BLaER1 treated with 17β-estradiol and CSF1 and Interleukin-3, amounts not matched to agents 10 nM and 100 nM (cell line): ENCODE results near the gene PRKCB.

Experiments used
- H3K27ac ChIP-seq, 11 experiments: shearing (Covaris generic); formaldehyde crosslinking; 2 replicates each; pipeline ENCODE4 v1.8.1; 2022
- H3K27me3 ChIP-seq, 11 experiments: shearing (Covaris generic); formaldehyde crosslinking; 2 replicates each; pipeline ENCODE4 v1.8.1; 2022
- H3K36me3 ChIP-seq, 11 experiments: shearing (Covaris generic); formaldehyde crosslinking; 2 replicates each; pipeline ENCODE4 v1.8.1; 2022
- H3K4me1 ChIP-seq, 10 experiments: shearing (Covaris generic); formaldehyde crosslinking; 2 replicates each; pipeline ENCODE4 v1.8.1; 2022
- H3K4me2 ChIP-seq, 11 experiments: shearing (Covaris generic); formaldehyde crosslinking; 2 replicates each; pipeline ENCODE4 v1.8.1; 2022
- H3K4me3 ChIP-seq, 10 experiments: shearing (Covaris generic); formaldehyde crosslinking; 2 replicates each; pipeline ENCODE4 v1.8.1; 2022
- H3K9ac ChIP-seq, 11 experiments: shearing (Covaris generic); formaldehyde crosslinking; 2 replicates each; pipeline ENCODE4 v1.8.1; 2022
- H3K9me3 ChIP-seq, 11 experiments: shearing (Covaris generic); formaldehyde crosslinking; replicated peaks in 1 of 11; 2 replicates each; pipeline ENCODE4 v1.8.1; 2022
- H4K20me1 ChIP-seq, 11 experiments: shearing (Covaris generic); formaldehyde crosslinking; 2 replicates each; pipeline ENCODE4 v1.8.1; 2022
- Cebpa-rat ChIP-seq, 11 experiments: shearing (Covaris generic); IDR thresholded peaks; 2 replicates each; pipeline ENCODE4 v1.8.1; 2022

Gene PRKCB

DNA sequence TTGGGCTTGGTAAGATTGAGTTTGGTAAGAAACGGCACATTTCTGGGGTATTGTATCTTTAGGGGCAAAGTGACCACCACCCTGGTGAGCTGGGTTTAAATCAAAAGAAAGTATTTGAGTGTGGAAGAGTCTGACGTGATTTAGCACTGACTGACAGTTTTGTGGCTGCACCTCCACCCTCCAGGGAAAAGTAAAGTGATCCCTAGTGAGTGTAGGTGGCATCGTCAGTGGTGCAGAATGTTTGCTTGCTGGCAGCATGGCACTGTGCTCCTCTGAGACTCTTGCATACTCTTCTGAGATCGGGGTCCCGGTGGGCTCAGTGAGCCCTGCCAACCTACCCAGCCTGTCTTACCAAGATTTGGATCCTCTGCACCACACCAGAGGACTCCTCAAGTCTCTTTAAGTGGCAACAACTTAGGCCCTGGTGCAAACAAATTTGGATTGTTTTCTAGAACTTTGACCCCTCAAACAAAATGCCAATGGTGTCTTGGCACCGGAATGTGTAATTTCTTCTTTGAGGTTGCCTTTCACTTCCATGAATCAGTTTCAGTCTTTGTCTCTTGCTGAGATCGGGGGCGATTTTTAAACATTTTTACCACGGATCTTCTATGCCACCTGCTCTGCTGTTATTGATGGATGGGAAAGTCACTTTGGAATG lies 2.8 kb downstream of the PRKCB start:
- no peaks in the 10 kb centered on the region for H3K9me3 ChIP-seq
- H3K27ac ChIP-seq = no peak overlapping the region
- H3K9ac ChIP-seq = peak overlapping the region in 4 of 11 experiments; percentile 84 to 89 (median 86); a peak in 4 of 22 replicates
- H3K27me3 ChIP-seq = peaks cover 0 to 44% (median 37%) of the 10 kb centered on the region in 11 experiments; a peak in 19 of 22 replicates
- peaks cover 38 to 71% (median 51%) of the 10 kb centered on the region in 10 experiments for H3K4me1 ChIP-seq
- H3K4me3 ChIP-seq = peak overlapping the region in 8 of 10 experiments; percentile 73 to 98 (median 92); a peak in 13 of 20 replicates
- H4K20me1 ChIP-seq = peaks cover 8 to 65% (median 30%) of the 10 kb centered on the region in 11 experiments; a peak in 17 of 22 replicates
- H3K4me2 ChIP-seq = peak overlapping the region; percentile 92 to 99 (median 95)
- TF ChIP-seq Cebpa-rat (IDR thresholded peaks at IDR 0.05) = no peak
- peaks cover 0 to 47% (median 18%) of the 10 kb centered on the region in 11 experiments; a peak in 13 of 22 replicates for H3K36me3 ChIP-seq

DNA sequence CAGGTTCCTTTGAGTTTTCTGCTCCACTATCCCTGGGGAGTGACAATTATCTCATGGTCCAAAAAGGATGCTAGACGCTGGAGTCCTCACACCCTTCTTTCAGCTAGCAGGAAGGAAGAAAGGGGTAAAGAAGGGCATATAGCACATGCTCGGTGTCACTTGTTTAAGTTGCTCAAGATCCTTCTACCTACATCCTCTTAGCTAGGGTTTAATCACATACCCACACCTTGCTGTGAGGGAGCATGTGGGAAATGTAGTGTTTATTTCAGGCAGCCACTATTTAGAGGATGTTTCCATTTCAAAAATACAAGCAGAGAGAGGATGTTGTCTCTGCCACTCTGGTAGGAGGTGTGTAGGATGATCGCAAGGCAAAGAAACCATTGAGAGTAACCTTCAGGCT lies 4.5 kb downstream of the PRKCB start:
- peaks cover 8 to 79% (median 30%) of the 10 kb centered on the region in 11 experiments; a peak in 17 of 22 replicates for H4K20me1 ChIP-seq
- no peak overlapping the region for H3K9ac ChIP-seq
- peak overlapping the region in 5 of 11 experiments; percentile 4 to 98 (median 92); a peak in 6 of 22 replicates for H3K4me2 ChIP-seq
- peaks cover 27 to 60% (median 35%) of the 10 kb centered on the region in 10 experiments for H3K4me1 ChIP-seq
- no peak overlapping the region for H3K4me3 ChIP-seq
- TF ChIP-seq Cebpa-rat (IDR thresholded peaks at IDR 0.05) = no peak
- no peak overlapping the region for H3K27ac ChIP-seq
- peaks cover 0 to 37% (median 30%) of the 10 kb centered on the region in 11 experiments; a peak in 18 of 22 replicates for H3K27me3 ChIP-seq
- no peaks in the 10 kb centered on the region for H3K9me3 ChIP-seq
- peaks cover 0 to 64% (median 24%) of the 10 kb centered on the region in 11 experiments; a peak in 13 of 22 replicates for H3K36me3 ChIP-seq

DNA sequence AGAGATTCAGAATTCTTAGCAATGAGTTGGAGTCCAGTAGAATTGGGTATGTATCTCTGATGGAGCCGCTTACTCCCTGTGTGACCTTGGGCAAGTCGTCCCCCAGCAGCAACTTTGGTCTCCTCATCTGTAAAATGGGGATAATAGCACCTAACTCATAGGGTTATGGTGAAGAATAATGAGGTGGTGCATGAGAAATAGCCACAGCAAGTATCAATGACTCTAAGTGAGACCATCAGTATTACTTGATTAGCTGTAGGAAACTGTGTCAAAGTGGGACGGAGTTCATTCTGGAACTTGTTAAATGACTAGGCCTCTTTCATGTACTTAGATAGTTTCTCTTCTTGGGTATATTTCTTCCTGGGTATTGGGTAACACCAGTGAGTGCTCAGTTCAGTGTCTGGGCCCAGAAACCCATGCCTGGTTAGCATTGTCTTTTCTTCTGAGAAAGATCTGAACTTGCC lies 6.4 kb downstream of the PRKCB start:
- Histone ChIP-seq H3K4me3 (no peak overlapping the region), H3K4me2 (peak overlapping the region in 4 of 11 experiments; percentile 21 to 46 (median 38); a peak in 8 of 22 replicates), H3K27me3 (peaks cover 0 to 22% (median 14%) of the 10 kb centered on the region in 11 experiments; a peak in 17 of 22 replicates), H3K9me3 (no peaks in the 10 kb centered on the region), H3K36me3 (peaks cover 0 to 77% (median 24%) of the 10 kb centered on the region in 11 experiments; a peak in 14 of 22 replicates), H3K4me1 (peaks cover 17 to 75% (median 27%) of the 10 kb centered on the region in 10 experiments), H4K20me1 (peaks cover 8 to 85% (median 28%) of the 10 kb centered on the region in 11 experiments; a peak in 17 of 22 replicates), H3K9ac (no peak overlapping the region), H3K27ac (no peak overlapping the region)
- TF ChIP-seq Cebpa-rat (IDR thresholded peaks at IDR 0.05) = no peak

DNA sequence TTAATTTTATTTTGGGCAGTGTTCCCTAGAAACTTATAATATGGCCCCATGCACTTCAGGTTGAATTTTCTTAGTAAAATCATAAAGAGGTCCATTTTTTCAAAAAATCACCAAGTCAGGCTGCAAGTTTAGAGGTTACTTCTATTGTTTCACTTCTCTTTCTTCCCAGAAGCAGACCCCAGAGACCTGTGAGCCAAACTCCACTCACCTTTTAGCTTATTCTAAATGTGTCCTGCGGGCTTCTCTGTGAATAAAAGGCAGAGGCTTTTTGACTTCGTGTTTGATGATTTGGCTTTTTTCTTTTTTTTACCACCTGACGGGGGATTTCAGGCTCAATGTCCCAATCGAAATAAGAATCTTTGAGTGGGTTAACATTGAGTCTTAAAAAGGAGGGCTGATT lies 7.4 kb downstream of the PRKCB start:
- peaks cover 0 to 6% (median 0%) of the 10 kb centered on the region in 11 experiments; a peak in 2 of 22 replicates for H3K9me3 ChIP-seq
- H3K4me2 ChIP-seq = no peak overlapping the region
- no peak overlapping the region for H3K4me3 ChIP-seq
- peaks cover 8 to 75% (median 23%) of the 10 kb centered on the region in 10 experiments for H3K4me1 ChIP-seq
- peaks cover 0 to 80% (median 18%) of the 10 kb centered on the region in 11 experiments; a peak in 14 of 22 replicates for H4K20me1 ChIP-seq
- H3K9ac ChIP-seq = no peak overlapping the region
- peaks cover 0 to 12% (median 5%) of the 10 kb centered on the region in 11 experiments; a peak in 14 of 22 replicates for H3K27me3 ChIP-seq
- H3K36me3 ChIP-seq = peaks cover 0 to 80% (median 24%) of the 10 kb centered on the region in 11 experiments; a peak in 14 of 22 replicates
- TF ChIP-seq Cebpa-rat (IDR thresholded peaks at IDR 0.05) = no peak
- H3K27ac ChIP-seq = no peak overlapping the region

DNA sequence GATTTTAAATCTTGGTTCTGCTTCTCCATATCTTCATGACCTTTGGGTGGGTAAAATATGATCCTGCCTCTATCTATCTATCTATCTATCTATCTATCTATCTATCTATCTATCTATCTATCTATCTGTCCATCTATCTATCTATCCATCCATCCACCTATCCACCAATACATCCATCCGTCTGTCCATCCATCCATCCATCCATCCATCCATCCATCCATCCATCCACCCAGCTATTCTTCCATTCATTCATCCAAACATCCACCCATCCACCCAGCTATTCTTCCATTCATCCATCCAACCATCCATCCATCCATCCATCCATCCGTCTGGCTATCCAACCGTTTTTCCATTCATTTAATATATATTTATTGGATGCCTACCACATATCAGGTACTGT lies 11.5 kb downstream of the PRKCB start:
- peaks cover 0 to 67% (median 19%) of the 10 kb centered on the region in 10 experiments; a peak in 18 of 20 replicates for H3K4me1 ChIP-seq

DNA sequence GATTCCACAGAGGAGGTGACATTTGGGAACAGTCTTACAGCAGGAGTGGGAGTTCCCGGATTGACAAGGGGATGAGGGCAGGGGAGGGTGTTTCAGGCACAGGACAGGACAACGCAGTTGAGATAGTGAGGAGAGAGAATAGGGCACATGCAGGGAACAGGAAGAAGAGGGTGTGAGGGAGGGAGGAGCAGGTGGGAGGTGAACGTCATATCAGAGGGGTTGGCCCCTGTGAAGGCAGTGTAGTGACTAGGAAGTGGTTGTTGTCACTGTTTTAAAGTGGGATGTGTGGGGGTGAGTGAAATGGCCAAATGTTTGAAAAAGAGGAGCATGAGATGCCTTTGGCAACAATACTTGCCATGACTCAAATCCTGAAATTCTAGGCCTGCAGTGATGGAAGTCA lies 12.2 kb downstream of the PRKCB start:
- peaks cover 21 to 52% (median 29%) of the 10 kb centered on the region in 11 experiments for H3K9me3 ChIP-seq
- peaks cover 4 to 67% (median 24%) of the 10 kb centered on the region in 10 experiments for H3K4me1 ChIP-seq
- H3K27ac ChIP-seq = no peak overlapping the region
- no peak overlapping the region for H3K9ac ChIP-seq
- H3K4me2 ChIP-seq = peak overlapping the region in 10 of 11 experiments; percentile 1 to 59 (median 48); a peak in 17 of 22 replicates
- no peak overlapping the region for H3K4me3 ChIP-seq
- no peak for TF ChIP-seq Cebpa-rat (IDR thresholded peaks at IDR 0.05)
- H4K20me1 ChIP-seq = peaks cover 0 to 45% (median 0%) of the 10 kb centered on the region in 11 experiments; a peak in 3 of 22 replicates
- no peaks in the 10 kb centered on the region for H3K27me3 ChIP-seq
- peaks cover 0 to 79% (median 36%) of the 10 kb centered on the region in 11 experiments; a peak in 15 of 22 replicates for H3K36me3 ChIP-seq

More for the DNA sequence above, 11.5 kb downstream of the PRKCB start:
- Histone ChIP-seq H3K27me3 (no peaks in the 10 kb centered on the region), H3K36me3 (peaks cover 0 to 76% (median 31%) of the 10 kb centered on the region in 11 experiments; a peak in 15 of 22 replicates), H3K27ac (no peak overlapping the region), H3K9me3 (peaks cover 14 to 46% (median 22%) of the 10 kb centered on the region in 11 experiments), H4K20me1 (peaks cover 0 to 52% (median 0%) of the 10 kb centered on the region in 11 experiments; a peak in 3 of 22 replicates), H3K9ac (no peak overlapping the region), H3K4me2 (peak overlapping the region in 2 of 11 experiments; percentile 49 to 56; a peak in 2 of 22 replicates), H3K4me3 (no peak overlapping the region)
- TF ChIP-seq Cebpa-rat (IDR thresholded peaks at IDR 0.05) = no peak

DNA sequence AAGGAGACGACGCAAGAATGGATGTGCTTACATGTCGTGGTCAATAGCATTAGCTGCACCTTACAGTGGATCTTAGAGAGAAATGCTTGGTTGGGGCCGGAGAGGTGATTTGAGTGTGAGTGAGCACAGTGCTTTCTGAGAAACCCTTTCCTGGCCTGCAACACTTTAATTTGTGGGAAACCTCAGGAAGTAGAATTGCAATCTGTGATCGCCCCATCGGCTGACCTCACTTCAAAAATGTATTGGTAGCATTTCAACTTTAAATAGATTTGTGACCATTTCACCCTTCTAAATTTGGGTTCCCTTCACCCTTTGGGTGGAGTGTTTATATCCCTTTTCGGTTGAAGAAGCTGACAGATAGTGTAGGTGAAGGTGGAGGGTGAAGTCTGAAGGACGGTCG lies 13.2 kb downstream of the PRKCB start:
- no peak for TF ChIP-seq Cebpa-rat (IDR thresholded peaks at IDR 0.05)
- H3K4me1 ChIP-seq = peaks cover 11 to 74% (median 34%) of the 10 kb centered on the region in 10 experiments
- peak overlapping the region; percentile 0 to 59 (median 48); a peak in 18 of 22 replicates for H3K4me2 ChIP-seq
- H3K36me3 ChIP-seq = peaks cover 0 to 82% (median 32%) of the 10 kb centered on the region in 11 experiments; a peak in 15 of 22 replicates
- no peak overlapping the region for H3K4me3 ChIP-seq
- peaks cover 0 to 37% (median 0%) of the 10 kb centered on the region in 11 experiments; a peak in 2 of 22 replicates for H4K20me1 ChIP-seq
- H3K27me3 ChIP-seq = no peaks in the 10 kb centered on the region
- H3K9ac ChIP-seq = no peak overlapping the region
- peaks cover 23 to 63% (median 40%) of the 10 kb centered on the region in 11 experiments for H3K9me3 ChIP-seq
- peak overlapping the region in 1 of 11 experiments; percentile 5; a peak in 1 of 22 replicates for H3K27ac ChIP-seq

DNA sequence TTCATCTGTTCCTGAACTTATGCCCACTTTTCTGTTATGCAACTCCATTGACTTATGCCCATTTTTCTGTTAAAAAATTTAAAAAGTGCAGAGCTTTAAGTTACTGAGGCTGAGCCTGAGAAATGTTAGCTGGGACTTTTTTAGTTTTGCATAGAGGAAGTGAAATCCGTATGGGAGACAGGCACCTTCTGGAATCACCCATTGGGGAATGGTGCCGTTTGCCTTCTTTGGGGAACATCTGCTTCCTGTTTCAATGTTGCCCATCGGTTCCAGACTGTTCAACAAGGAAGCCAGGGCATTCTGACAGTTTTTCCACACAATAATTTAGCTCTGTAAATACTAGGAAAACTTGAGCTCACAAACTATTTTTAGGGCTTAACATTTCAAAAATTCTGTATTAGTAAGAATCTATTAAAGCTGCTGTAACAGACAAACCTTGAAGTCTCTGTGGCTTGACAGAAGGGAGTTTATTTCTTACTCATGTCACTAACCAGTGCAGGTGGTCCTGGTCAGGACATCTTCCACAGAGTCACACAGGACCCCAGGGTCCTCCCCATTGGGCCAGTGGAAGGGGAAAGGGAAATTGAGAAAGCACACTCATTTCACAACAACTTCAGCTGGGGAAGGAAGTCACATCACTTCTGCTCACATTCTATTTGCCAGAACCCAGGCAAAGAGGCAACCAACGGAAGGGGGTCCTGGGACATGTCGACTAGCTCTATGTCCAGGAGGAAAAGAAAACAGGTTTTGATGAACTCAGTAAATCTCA lies 17.2 kb downstream of the PRKCB start:
- no peaks in the 10 kb centered on the region for H3K27me3 ChIP-seq
- peak overlapping the region in 6 of 10 experiments; percentile 2 to 41 (median 10); a peak in 6 of 20 replicates for H3K4me3 ChIP-seq
- TF ChIP-seq Cebpa-rat (IDR thresholded peaks at IDR 0.05) = peak in 6 of 11 experiments; percentile 51 to 85 (median 72); a peak in 8 of 22 replicates
- peaks cover 0 to 14% (median 0%) of the 10 kb centered on the region in 11 experiments; a peak in 2 of 22 replicates for H4K20me1 ChIP-seq
- peak overlapping the region in 7 of 11 experiments; percentile 14 to 69 (median 53); a peak in 14 of 22 replicates for H3K9ac ChIP-seq
- H3K9me3 ChIP-seq = peaks cover 23 to 71% (median 49%) of the 10 kb centered on the region in 11 experiments
- peak overlapping the region; percentile 28 to 91 (median 72) for H3K4me2 ChIP-seq
- peaks cover 0 to 67% (median 25%) of the 10 kb centered on the region in 11 experiments; a peak in 12 of 22 replicates for H3K36me3 ChIP-seq
- peak overlapping the region; percentile 48 to 84 (median 74); a peak in 21 of 22 replicates for H3K27ac ChIP-seq
- H3K4me1 ChIP-seq = peaks cover 15 to 86% (median 68%) of the 10 kb centered on the region in 10 experiments
